ENCODE measurements around the gene FSTL4. TPM values are rescaled to one million over a fixed set of nuclear protein-coding genes. Genes with fewer than 3 reads are reported as not detected.

Gene FSTL4
- total RNA-seq, 2 donors from 2014 or later, result 0.26 to 1.3 TPM

GRCh38 chr5:133363807-133364587 is 248.3 kb downstream of the FSTL4 start:
- WGBS, 2 donors, result 79 to 81% methylated on average over 9 to 10 of the region's 10 CpGs

GRCh38 chr5:133362438-133362837 is 249.9 kb downstream of the FSTL4 start:
- DNase-seq (no peak), ATAC-seq (no peak)
- H3K4me3 ChIP-seq, result no peak overlapping the region
- no peaks in the 10 kb centered on the region for H3K36me3 ChIP-seq (replicated peaks in 1 of 2; ENCODE audit: insufficient read depth in 1 of 2, low read depth in 2 of 2)
- 88 to 94% methylated on average over 7 of the region's 7 CpGs for WGBS, 2 donors
- H3K27ac ChIP-seq, result no peak overlapping the region
- H3K4me1 ChIP-seq, result no peaks in the 10 kb centered on the region
- no peak for TF ChIP-seq CTCF (IDR thresholded peaks at IDR 0.05)
- no peak for TF ChIP-seq POLR2A (IDR thresholded peaks at IDR 0.05)
- intact Hi-C loops (cut with DNase I), result no loop called here
- H3K27me3 ChIP-seq, result no peaks in the 10 kb centered on the region
- no peaks in the 10 kb centered on the region for H3K9me3 ChIP-seq

More at GRCh38 chr5:133363807-133364587, 248.3 kb downstream of the FSTL4 start:
- intact Hi-C loops (cut with DNase I), result no loop called here
- Histone ChIP-seq H3K27ac (no peak overlapping the region), H3K36me3 (replicated peaks in 1 of 2; ENCODE audit: insufficient read depth in 1 of 2, low read depth in 2 of 2) (no peaks in the 10 kb centered on the region), H3K4me1 (no peaks in the 10 kb centered on the region), H3K4me3 (no peak overlapping the region), H3K9me3 (no peaks in the 10 kb centered on the region), H3K27me3 (no peaks in the 10 kb centered on the region)
- no peak for DNase-seq
- no peak for ATAC-seq
- no peak for TF ChIP-seq CTCF (IDR thresholded peaks at IDR 0.05)
- no peak for TF ChIP-seq POLR2A (IDR thresholded peaks at IDR 0.05)

- Histone ChIP-seq H3K4me1 (no peaks in the 10 kb centered on the region), H3K27me3 (no peaks in the 10 kb centered on the region), H3K4me3 (no peak overlapping the region), H3K9me3 (no peaks in the 10 kb centered on the region), H3K36me3 (replicated peaks in 1 of 2; ENCODE audit: insufficient read depth in 1 of 2, low read depth in 2 of 2) (no peaks in the 10 kb centered on the region), H3K27ac (no peak overlapping the region)
- no peak for DNase-seq
- intact Hi-C loops (cut with DNase I), result no loop called here
- ATAC-seq, result no peak
- 45 to 70% methylated on average over 1 of the region's 1 CpG for WGBS, 2 donors
- no peak for TF ChIP-seq POLR2A (IDR thresholded peaks at IDR 0.05)
- no peak for TF ChIP-seq CTCF (IDR thresholded peaks at IDR 0.05)
These were observed 250.4 kb downstream of the FSTL4 start for GRCh38 chr5:133361922-133362321.

DNA sequence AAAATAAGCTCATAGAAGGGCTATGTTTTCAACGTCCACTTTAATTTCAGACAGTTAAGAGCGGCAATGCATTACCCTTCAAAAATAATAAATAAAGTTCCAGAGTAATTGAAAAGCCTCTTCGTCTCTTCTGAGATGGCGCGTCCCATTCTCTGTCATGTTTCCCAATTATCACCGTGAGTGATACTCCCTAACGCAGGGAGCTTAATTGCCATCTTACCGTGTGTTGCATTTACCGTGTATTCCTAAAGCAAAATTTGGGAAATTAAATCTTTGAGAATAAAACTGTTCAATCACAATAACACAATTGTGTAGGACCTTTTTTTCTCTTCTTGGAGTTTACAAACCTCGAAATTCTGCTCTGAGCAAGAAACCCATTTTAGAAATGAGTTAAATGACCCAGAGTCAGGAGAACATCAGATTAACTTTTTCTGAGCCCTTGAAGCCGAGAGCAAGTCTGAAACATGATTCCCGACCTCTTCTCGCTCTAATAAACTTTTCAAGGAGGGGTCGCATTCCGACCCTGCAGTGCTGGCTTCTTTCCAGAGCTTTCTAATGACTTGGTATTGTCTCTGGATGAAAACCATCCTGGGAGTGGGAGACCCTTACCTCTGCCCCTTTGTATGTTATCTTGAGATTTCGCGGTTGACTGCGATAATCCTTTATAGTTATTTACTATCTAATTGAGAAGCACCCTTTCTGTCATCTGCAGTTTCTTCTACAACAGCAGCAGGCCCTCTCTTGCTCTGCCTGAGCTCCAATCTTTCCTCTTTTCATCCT is 251.5 kb downstream of the FSTL4 start:
- DNase-seq (no peak), ATAC-seq (no peak)
- Histone ChIP-seq H3K36me3 (replicated peaks in 1 of 2; ENCODE audit: insufficient read depth in 1 of 2, low read depth in 2 of 2) (no peaks in the 10 kb centered on the region), H3K4me3 (no peak overlapping the region), H3K9me3 (no peaks in the 10 kb centered on the region), H3K4me1 (no peaks in the 10 kb centered on the region), H3K27ac (no peak overlapping the region), H3K27me3 (no peaks in the 10 kb centered on the region)
- no peak for TF ChIP-seq CTCF (IDR thresholded peaks at IDR 0.05)
- TF ChIP-seq POLR2A (IDR thresholded peaks at IDR 0.05), result no peak
- 77 to 84% methylated on average over 18 of the region's 18 CpGs for WGBS, 2 donors
- intact Hi-C loops (cut with DNase I), result no loop called here

Data from body of pancreas (tissue), 4 donors.